Endothelial cell of umbilical vein (primary cell): ENCODE measurements around the gene FRY. TPM values are rescaled to one million over a fixed set of nuclear protein-coding genes. Genes with fewer than 3 reads are reported as not detected.

Experiments used
- BruUV-seq: library from RNA; stranded (reverse); fragments of 400-500 nt; replicated peaks from 2 replicates; lab custom pipeline; 2021; lab: Mats Ljungman, UMichigan
- CTCF ChIA-PET: fragments of 300-600, 350-600 bp; sonication (Branson Sonifier 250); formaldehyde crosslinking; loops from one replicate; lab custom pipeline; 2021; ENCODE audit warnings: antibody characterized with exemption, inconsistent platforms; lab: Charles Lee
- POLR2A ChIA-PET: fragments of 300-600, 350-600 bp; sonication (Branson Sonifier 250); formaldehyde crosslinking; loops from one replicate; lab custom pipeline; 2021; ENCODE audit warnings: antibody characterized with exemption, inconsistent platforms; lab: Charles Lee
- DNase-seq: peaks from one replicate; pipeline ENCODE4 v3.0.0-alpha.2; 2011; ENCODE audit warnings: low read depth, low spot score
- FAIRE-seq: peaks from 2 replicates; lab custom pipeline; 2011; peaks lifted over from hg19 to GRCh38; lab: Jason Lieb, UNC
- H2AFZ ChIP-seq: 2 replicates; pipeline ENCODE4 v1.6.0; 2012; ENCODE audit warnings: low read depth, low read length, control low read depth, inconsistent platforms
- H3K27ac ChIP-seq: 2 replicates; pipeline ENCODE4 v1.5.1; 2011; ENCODE audit warnings: low read depth, mild to moderate bottlenecking, control low read depth, low read length, moderate library complexity; ENCODE audit not compliant: insufficient read depth
- H3K27me3 ChIP-seq, 2 experiments: 2 replicates each; pipeline versions ENCODE4 v1.6.0 to v1.6.1; 2011; ENCODE audit warnings: low read length in 2 of 2, mixed read lengths in 1 of 2; ENCODE audit not compliant: control insufficient read depth in 2 of 2, insufficient read depth in 2 of 2
- H3K36me3 ChIP-seq, 2 experiments: 2 replicates in 1 of 2; 3 replicates in 1 of 2; pipeline ENCODE4 v1.5.1; 2011; ENCODE audit warnings: low read length in 2 of 2, mild to moderate bottlenecking in 1 of 2, moderate library complexity in 1 of 2; ENCODE audit not compliant: control insufficient read depth in 2 of 2, insufficient read depth in 2 of 2; ENCODE audit errors: extremely low read depth in 1 of 2
- H3K4me1 ChIP-seq: 3 replicates; pipeline ENCODE4 v1.5.1; 2011; ENCODE audit warnings: mild to moderate bottlenecking, low read length; ENCODE audit not compliant: control insufficient read depth, insufficient read depth; ENCODE audit errors: extremely low read depth
- H3K4me2 ChIP-seq: 2 replicates; pipeline ENCODE4 v1.6.1; 2011; ENCODE audit warnings: low read length, control low read depth, mixed read lengths; ENCODE audit not compliant: insufficient read depth
- H3K4me3 ChIP-seq, 3 experiments: fragments of 200-600 bp in 1 of 3; sonication (generic), shearing (Covaris generic) in 1 of 3; replicated peaks in 1 of 3; 2 replicates each; pipeline ENCODE4 v1.5.1; 2011 to 2016; ENCODE audit warnings: control low read depth in 3 of 3, low read length in 3 of 3, mild to moderate bottlenecking in 2 of 3, inconsistent platforms in 1 of 3, low read depth in 1 of 3, moderate library complexity in 1 of 3; ENCODE audit not compliant: insufficient read depth in 1 of 3
- H3K79me2 ChIP-seq: 2 replicates; pipeline ENCODE4 v1.6.0; 2012; ENCODE audit warnings: low read length, inconsistent platforms; ENCODE audit not compliant: control insufficient read depth, insufficient read depth
- H3K9ac ChIP-seq: replicated peaks from 2 replicates; pipeline ENCODE3; 2011; ENCODE audit warnings: low read length, control low read depth; ENCODE audit not compliant: insufficient read depth; ENCODE audit errors: extremely low read depth
- H3K9me1 ChIP-seq: replicated peaks from 3 replicates; pipeline ENCODE4 v1.6.0; 2011; ENCODE audit warnings: mild to moderate bottlenecking, low read length; ENCODE audit not compliant: control insufficient read depth, insufficient read depth; ENCODE audit errors: extremely low read depth
- H3K9me3 ChIP-seq: replicated peaks from 2 replicates; pipeline ENCODE4 v1.5.1; 2012; ENCODE audit warnings: low read length, inconsistent platforms; ENCODE audit not compliant: control insufficient read depth, insufficient read depth
- H4K20me1 ChIP-seq: replicated peaks from 2 replicates; pipeline ENCODE3; 2011; ENCODE audit warnings: mild to moderate bottlenecking, low read length; ENCODE audit not compliant: control insufficient read depth, insufficient read depth; ENCODE audit errors: extremely low read depth
- CTCF ChIP-seq, 2 donors: IDR thresholded peaks; 1 replicate in 1 of 2; 2 replicates in 1 of 2; pipeline ENCODE4 v1.5.1; 2011; ENCODE audit warnings: low read length in 2 of 2, mild to moderate bottlenecking in 2 of 2, moderate library complexity in 2 of 2, control low read depth in 1 of 2, inconsistent platforms in 1 of 2, low read depth in 1 of 2; ENCODE audit not compliant: insufficient read depth in 1 of 2; ENCODE audit errors: extremely low read depth in 1 of 2
- EZH2 ChIP-seq: IDR thresholded peaks from 2 replicates; pipeline ENCODE4 v1.6.1; 2012; ENCODE audit warnings: borderline replicate concordance, low read depth, mild to moderate bottlenecking, moderate library complexity, low read length, inconsistent platforms; ENCODE audit not compliant: severe bottlenecking
- FOS ChIP-seq: IDR thresholded peaks from 2 replicates; pipeline ENCODE4 v1.6.1; 2011; ENCODE audit warnings: mild to moderate bottlenecking, low read length, moderate library complexity, borderline replicate concordance; ENCODE audit not compliant: insufficient read depth
- GATA2 ChIP-seq: IDR thresholded peaks from 2 replicates; pipeline ENCODE4 v1.7.0; 2011; ENCODE audit warnings: low read depth, mild to moderate bottlenecking, moderate library complexity, mixed read lengths, low read length; ENCODE audit not compliant: insufficient read length, insufficient read depth
- JUN ChIP-seq: IDR thresholded peaks from 2 replicates; pipeline ENCODE4 v1.6.1; 2011; ENCODE audit warnings: borderline replicate concordance, low read depth; ENCODE audit not compliant: insufficient read length, insufficient read depth
- MAX ChIP-seq: IDR thresholded peaks from 2 replicates; pipeline ENCODE4 v1.6.1; 2011; ENCODE audit not compliant: insufficient read depth, insufficient read length
- MYC ChIP-seq: IDR thresholded peaks from one replicate; pipeline ENCODE4 v1.6.1; 2011; ENCODE audit warnings: mild to moderate bottlenecking, low read depth, low read length
- POLR2A ChIP-seq: IDR thresholded peaks from 2 replicates; pipeline ENCODE4 v1.6.1; 2012; ENCODE audit warnings: low read depth, mild to moderate bottlenecking, control low read depth, low read length
- POLR2AphosphoS5 ChIP-seq: IDR thresholded peaks from 2 replicates; pipeline ENCODE4 v1.6.1; 2012; ENCODE audit warnings: low read depth, mild to moderate bottlenecking, control low read depth, low read length, moderate library complexity; ENCODE audit not compliant: insufficient read depth
- dilution Hi-C: fragments of 300-500 bp; cut with MboI; formaldehyde crosslinking; loops from one replicate; pipeline ENCODE4 v1.15.0; 2019; ENCODE audit warnings: low sequenced_read_pairs; ENCODE audit not compliant: extremely low pct_ligation_motif_present
- intact Hi-C: fragments of 100-400 bp; cut with micrococcal nuclease; formaldehyde crosslinking; loops from one replicate; pipeline ENCODE4 v1.10.0; 2022
- polyA plus RNA-seq, 4 experiments: library from polyadenylated mRNA; depleted of rRNA in 3 of 4; stranded (reverse) in 3 of 4; unstranded in 1 of 4; fragments of >200 nt; gene quantifications; 2 replicates each; pipeline versions ENCODE4 v1.2.1 to v1.2.3, GENCODE V29; 2011 to 2012; ENCODE audit warnings: missing spikeins in 1 of 4
- total RNA-seq: library from RNA; stranded (reverse); gene quantifications from 2 replicates; pipeline ENCODE4 v1.2.3, GENCODE V29; 2021

The FRY gene
- total and polyA plus RNA-seq, 2 donors (not counting 3 experiments of a cell fraction or from before 2014, with no cell fraction given): 57.3 to 75.8 TPM

GRCh38 chr13:31996601-31997000 lies 35.0 kb upstream of the FRY start:
- Histone ChIP-seq H2AFZ (no peak overlapping the region), H3K27ac (no peak overlapping the region), H3K9me1 (no peaks in the 10 kb centered on the region), H3K27me3 (no peaks in the 10 kb centered on the region), H3K4me2 (no peak overlapping the region), H3K36me3 (no peaks in the 10 kb centered on the region), H3K9ac (no peak overlapping the region), H3K4me1 (no peaks in the 10 kb centered on the region), H4K20me1 (no peaks in the 10 kb centered on the region), H3K79me2 (no peaks in the 10 kb centered on the region), H3K9me3 (no peaks in the 10 kb centered on the region), H3K4me3 (no peak overlapping the region)
- intact Hi-C loops: no loop called here
- FAIRE-seq: no peak
- dilution Hi-C loops: no loop called here
- no TSS peak for BruUV-seq
- CTCF ChIA-PET: interaction anchor here (1.1 kb wide), 1 partner anchor 87 kb away, joined by 4 read pairs; no protein-coding TSS in a partner anchor
- POLR2A ChIA-PET: no interaction called here
- TF ChIP-seq POLR2A (no peak), MYC (no peak), EZH2 (no peak), POLR2AphosphoS5 (no peak), CTCF (IDR thresholded peaks at IDR 0.05; ENCODE audit: extremely low read depth in 1 of 2, insufficient read depth in 1 of 2, low read depth in 1 of 2, low read length in 2 of 2) (no peak), FOS (no peak), JUN (no peak), GATA2 (no peak), MAX (no peak)
- no peak for DNase-seq
